GM19193 (cell line): Measurements from ENCODE around the gene LRCOL1.

ENCODE experiments used
- POLR2A ChIP-seq: IDR thresholded peaks from 4 replicates; pipeline ENCODE4 v1.6.1; 2011; ENCODE audit not compliant: insufficient read depth, insufficient read length; ENCODE audit errors: extremely low read depth

Gene LRCOL1

GRCh38 chr12:132603240-132604150, 6.9 kb downstream of the LRCOL1 start:
- no peak for TF ChIP-seq POLR2A

GRCh38 chr12:132602572-132603239, 7.7 kb downstream of the LRCOL1 start:
- TF ChIP-seq POLR2A = no peak

- no peak for TF ChIP-seq POLR2A
Measured at GRCh38 chr12:132601171-132601883, 9.1 kb downstream of the LRCOL1 start.

GRCh38 chr12:132600048-132601032, 10.0 kb downstream of the LRCOL1 start:
- no peak for TF ChIP-seq POLR2A

- TF ChIP-seq POLR2A = no peak
Measured at GRCh38 chr12:132597333-132598316, 12.8 kb downstream of the LRCOL1 start.

GRCh38 chr12:132596016-132596415, 14.4 kb downstream of the LRCOL1 start:
- TF ChIP-seq POLR2A = no peak

- TF ChIP-seq POLR2A = no peak
Measured at GRCh38 chr12:132595183-132595582, 15.2 kb downstream of the LRCOL1 start.

DNA sequence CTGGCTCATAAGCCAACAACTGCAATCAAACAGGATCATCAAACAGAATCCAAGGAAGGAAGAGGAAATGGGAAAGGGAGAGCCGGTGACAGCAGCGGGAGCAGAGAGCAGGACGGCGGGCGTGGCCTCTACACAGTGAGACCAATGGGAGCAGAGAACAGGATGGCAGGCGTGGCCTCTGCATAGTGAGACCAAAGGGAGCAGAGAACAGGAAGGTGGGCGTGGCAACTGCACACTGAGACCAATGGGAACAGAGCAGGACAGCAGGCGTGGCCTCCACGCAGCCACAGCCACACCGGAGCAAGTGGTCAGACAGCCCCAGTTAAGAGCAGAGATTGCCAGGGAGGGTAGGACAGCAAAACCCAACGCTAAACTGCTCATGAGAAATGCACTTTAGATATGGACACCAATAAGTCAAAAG, 16.4 kb downstream of the LRCOL1 start:
- no peak for TF ChIP-seq POLR2A

GRCh38 chr12:132593521-132593920, 16.9 kb downstream of the LRCOL1 start:
- no peak for TF ChIP-seq POLR2A

GRCh38 chr12:132593071-132593470, 17.3 kb downstream of the LRCOL1 start:
- TF ChIP-seq POLR2A = no peak

DNA sequence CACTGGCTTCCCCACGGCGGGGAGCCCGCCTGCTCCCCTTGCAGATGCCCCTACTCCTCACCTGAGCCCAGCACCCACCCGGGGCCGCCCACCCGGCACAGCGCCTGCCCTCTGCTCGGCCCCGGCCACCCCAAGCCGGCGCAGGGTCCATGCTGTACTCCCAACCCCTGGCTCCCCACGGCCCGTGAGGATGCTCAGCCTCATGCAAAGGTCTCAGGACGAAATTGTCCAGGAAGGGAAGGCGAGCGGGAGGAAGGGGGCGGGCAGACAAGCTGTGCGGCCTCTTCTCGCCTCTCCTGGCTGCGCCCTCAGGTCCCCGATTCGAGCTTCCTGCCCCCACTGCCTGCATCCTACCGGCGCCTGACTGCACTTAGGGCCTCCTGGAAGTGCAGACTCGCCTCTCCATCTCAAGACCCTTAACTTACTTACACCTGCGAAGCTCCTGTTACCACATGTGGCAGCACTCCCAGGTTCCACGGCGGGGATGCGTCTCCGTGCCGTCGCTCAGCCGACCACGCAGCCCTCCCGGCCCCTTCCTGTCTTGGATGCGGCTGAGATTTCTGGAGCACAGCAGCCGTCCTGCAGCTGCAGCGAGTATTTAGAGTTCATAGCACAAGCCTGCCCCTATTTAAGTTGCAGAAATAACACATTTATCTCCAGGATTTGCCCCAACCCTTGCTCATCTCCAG, 18.0 kb downstream of the LRCOL1 start:
- no peak for TF ChIP-seq POLR2A

- no peak for TF ChIP-seq POLR2A
Measured at GRCh38 chr12:132591107-132591935, 19.1 kb downstream of the LRCOL1 start.
